Fibroblast of mammary gland (primary cell): ENCODE measurements around the gene TNS1.
"Not testable (repeated sequence)": the region's sequence is repeated elsewhere in the genome, so short reads cannot be mapped to it uniquely, and the experiment has no call there.

Experiments
- DNase-seq: peaks from one replicate; pipeline ENCODE4 v3.0.0-alpha.2; 2010; ENCODE audit warnings: low read depth
- H3K4me3 ChIP-seq: 2 replicates; pipeline ENCODE4 v1.5.1; 2011; ENCODE audit warnings: low read depth, mild to moderate bottlenecking, low read length, moderate library complexity; ENCODE audit not compliant: control insufficient read depth
- CTCF ChIP-seq: conservative IDR thresholded peaks from 2 replicates; pipeline ENCODE4 v1.5.1; 2011; ENCODE audit warnings: low read depth, low read length, inconsistent platforms; ENCODE audit not compliant: control insufficient read depth, insufficient read depth

Gene TNS1

GRCh38 chr2:218020966-218021535 is 18.3 kb upstream of the TNS1 start:
- H3K4me3 ChIP-seq, result no peak overlapping the region
- DNase-seq, result no peak
- no peak for TF ChIP-seq CTCF

- no peak overlapping the region for H3K4me3 ChIP-seq
- DNase-seq, result no peak
- no peak for TF ChIP-seq CTCF
These were observed 17.5 kb upstream of the TNS1 start for GRCh38 chr2:218020281-218020680.

DNA sequence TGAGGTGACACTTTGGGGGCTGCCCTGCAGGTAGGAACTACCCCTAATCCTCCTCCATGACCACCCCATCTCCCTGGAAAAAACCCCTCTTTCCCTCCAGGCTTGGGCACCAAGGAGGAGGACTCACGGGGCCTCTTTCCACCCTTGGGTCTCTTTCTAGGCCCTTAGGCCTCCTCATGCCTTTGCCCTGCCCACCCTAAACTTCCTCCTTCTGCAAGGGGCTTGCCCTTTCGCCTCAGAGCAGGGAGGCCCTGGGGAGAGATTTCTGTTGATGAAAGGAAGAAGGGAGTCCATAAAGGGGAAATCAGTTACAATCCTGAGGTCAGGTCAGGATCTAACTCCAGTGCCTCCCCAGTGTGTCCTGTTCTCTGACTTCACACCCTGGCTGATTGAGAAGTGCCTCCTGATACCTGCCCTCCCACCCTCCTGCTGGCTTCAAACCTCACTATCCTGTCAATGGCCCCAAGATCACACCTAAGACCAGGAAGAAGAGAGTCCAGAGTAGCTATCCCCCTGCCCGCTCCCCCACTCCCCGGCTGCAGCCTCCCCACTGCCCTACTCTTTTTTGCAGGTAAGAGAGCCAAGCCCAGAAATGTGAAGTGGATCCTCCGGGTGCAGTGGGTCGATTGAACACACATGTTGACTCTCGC is 16.7 kb upstream of the TNS1 start:
- DNase-seq, result no peak
- no peak for TF ChIP-seq CTCF
- no peak overlapping the region for H3K4me3 ChIP-seq

DNA sequence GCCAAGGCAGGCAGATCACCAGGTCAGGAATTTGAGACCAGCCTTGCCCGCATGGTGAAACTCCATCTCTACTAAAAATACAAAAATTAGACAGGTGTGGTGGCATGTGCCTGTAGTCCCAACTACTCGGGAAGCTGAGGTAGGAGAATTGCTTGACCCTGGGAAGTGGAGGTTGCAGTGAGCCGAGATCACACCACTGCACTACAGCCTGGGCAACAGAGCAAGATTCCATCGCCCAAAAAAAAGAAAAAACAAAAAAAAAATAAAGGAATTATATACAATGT is 16.0 kb upstream of the TNS1 start:
- not testable (repeated sequence) for H3K4me3 ChIP-seq, DNase-seq

DNA sequence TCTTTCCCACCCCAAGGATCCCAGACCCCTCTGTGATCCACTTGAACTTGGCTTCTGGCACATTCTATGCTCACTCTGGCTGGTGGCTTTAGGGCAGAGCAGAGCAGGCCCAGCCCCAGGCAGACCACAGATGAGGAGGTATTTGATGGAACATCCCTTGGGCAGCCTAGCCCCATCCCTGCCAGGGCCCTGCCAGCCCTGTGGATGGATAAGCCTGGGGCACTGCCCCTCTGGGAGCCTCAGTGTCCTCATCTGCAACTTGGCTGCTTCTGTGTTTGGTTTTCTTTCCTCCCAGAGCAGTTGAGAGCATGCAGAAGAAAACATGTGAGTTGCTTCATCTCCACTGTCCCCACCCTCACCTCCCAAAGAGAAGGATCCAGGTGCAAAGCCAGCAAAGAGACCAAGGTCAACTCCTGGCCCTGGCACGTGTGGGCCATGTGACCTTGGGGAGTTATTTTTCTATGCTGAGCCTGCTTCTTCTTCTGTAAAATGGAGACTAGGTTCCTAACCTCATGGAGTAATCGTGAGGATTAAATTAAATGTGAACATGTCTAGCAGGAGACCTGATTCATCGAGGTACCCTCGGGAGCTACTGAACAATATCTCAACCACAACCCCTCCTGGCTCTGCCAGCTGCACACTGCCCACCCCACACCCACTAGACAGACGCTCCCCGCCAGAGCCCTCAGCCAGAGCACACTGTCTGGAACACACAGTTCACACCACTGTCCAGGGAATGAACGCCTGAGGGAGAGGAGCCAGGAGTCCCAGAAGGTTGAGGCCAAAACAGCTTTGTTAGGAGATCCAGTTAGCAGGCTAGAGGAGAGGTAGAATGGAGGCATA is 14.6 kb upstream of the TNS1 start:
- DNase-seq, result no peak

DNA sequence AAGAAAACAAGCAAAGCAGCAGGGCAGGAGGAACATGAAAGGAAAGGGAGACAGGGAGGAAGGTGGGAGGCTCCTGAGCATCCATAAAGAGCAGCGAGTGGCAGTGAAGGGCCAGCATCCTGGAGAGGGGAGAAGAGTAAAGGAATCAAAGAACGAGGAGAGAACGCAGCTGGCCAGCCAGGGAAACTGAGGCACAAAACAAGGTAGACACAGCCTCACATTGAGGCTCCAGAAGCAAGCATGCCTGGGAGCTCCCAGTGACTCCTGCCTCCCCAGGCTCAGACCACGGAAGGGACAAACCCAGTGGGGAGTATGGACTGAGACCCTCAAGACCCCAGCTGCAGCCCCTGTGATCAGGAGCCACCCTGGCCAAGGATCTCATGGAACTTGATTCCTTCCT is 14.0 kb upstream of the TNS1 start:
- no peak for TF ChIP-seq CTCF
- H3K4me3 ChIP-seq, result no peak overlapping the region
- DNase-seq, result no peak

More for the DNA sequence above, 14.6 kb upstream of the TNS1 start:
- TF ChIP-seq CTCF, result no peak
- H3K4me3 ChIP-seq, result no peak overlapping the region
